ENCODE measurements around the gene CAPN5.

DNA sequence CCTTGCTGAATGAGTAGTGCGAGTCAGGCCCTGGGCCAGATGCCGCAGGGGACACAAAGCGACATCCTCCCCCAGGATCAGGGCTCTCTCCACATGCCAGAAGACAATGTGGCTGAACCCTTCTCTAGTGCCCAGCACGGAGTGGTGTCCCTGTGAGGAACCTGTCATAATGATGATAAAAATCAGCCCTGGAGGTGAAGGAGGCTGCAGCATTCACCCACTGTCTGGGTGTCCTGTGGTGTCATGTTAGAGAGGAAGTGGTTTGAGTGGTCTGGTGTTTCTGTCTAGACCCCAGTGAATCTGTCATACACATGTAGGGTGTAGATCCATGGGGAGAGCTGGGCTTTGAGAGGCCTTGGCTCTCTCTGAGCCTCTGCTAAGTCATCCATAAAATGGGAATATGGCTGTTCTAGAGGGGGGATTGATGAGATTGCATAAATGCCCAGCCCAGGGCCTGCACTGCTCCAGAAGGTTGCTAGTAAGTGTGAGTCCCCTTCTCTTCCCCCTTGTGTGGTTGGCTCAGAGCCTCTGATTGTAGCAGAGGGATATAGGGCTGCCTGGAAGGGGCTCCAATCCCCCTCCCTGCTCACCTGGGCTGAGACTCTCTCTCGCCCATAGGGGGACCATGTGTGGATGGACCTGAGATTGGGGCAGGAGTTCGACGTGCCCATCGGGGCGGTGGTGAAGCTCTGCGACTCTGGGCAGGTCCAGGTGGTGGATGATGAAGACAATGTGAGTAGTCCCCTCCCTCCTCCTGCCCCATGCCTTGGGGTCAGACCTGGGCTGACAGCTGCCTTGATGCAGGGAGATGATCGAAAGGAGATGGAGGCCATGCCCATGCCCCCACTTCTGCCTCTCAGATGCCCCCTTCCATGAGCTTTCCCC, 75.6 kb downstream of the CAPN5 start:
- TF ChIP-seq, protein P1, sequence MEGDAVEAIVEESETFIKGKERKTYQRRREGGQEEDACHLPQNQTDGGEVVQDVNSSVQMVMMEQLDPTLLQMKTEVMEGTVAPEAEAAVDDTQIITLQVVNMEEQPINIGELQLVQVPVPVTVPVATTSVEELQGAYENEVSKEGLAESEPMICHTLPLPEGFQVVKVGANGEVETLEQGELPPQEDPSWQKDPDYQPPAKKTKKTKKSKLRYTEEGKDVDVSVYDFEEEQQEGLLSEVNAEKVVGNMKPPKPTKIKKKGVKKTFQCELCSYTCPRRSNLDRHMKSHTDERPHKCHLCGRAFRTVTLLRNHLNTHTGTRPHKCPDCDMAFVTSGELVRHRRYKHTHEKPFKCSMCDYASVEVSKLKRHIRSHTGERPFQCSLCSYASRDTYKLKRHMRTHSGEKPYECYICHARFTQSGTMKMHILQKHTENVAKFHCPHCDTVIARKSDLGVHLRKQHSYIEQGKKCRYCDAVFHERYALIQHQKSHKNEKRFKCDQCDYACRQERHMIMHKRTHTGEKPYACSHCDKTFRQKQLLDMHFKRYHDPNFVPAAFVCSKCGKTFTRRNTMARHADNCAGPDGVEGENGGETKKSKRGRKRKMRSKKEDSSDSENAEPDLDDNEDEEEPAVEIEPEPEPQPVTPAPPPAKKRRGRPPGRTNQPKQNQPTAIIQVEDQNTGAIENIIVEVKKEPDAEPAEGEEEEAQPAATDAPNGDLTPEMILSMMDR (IDR thresholded peaks at IDR 0.05) = no peak
- TF ChIP-seq POLR2A (IDR thresholded peaks at IDR 0.05; ENCODE audit: low read depth) (no peak), EP300 (IDR thresholded peaks at IDR 0.05) (no peak), POLR2AphosphoS5 (IDR thresholded peaks at IDR 0.05) (no peak)
